ENCODE data around the gene ZBTB26.
"Not testable (repeated sequence)": the region's sequence is repeated elsewhere in the genome, so short reads cannot be mapped to it uniquely, and the experiment has no call there.

The ZBTB26 gene

DNA sequence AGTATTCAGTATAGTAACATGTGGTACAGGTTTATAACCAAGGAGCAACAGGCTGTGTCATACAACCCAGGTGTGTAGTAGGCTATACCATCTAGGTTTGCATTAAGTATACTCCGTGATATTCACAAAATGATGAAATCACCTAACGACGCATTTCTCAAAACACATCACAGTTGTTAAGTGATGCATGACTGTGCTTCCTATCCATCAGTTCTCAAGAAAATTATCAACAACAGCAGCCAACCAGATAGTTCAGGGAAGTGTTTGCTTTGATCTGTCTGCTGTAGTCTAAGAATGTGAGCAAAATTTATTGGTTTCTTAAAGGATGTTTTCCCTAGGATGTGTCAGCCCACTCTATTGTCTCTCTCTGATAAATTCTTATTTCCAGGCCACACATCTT, 7.4 kb downstream of the ZBTB26 start:
- no peak for DNase-seq

GRCh38 chr9:122922713-122923112, 8.6 kb downstream of the ZBTB26 start:
- DNase-seq: no peak

GRCh38 chr9:122918310-122918709, 13.0 kb downstream of the ZBTB26 start:
- no peak for DNase-seq

DNA sequence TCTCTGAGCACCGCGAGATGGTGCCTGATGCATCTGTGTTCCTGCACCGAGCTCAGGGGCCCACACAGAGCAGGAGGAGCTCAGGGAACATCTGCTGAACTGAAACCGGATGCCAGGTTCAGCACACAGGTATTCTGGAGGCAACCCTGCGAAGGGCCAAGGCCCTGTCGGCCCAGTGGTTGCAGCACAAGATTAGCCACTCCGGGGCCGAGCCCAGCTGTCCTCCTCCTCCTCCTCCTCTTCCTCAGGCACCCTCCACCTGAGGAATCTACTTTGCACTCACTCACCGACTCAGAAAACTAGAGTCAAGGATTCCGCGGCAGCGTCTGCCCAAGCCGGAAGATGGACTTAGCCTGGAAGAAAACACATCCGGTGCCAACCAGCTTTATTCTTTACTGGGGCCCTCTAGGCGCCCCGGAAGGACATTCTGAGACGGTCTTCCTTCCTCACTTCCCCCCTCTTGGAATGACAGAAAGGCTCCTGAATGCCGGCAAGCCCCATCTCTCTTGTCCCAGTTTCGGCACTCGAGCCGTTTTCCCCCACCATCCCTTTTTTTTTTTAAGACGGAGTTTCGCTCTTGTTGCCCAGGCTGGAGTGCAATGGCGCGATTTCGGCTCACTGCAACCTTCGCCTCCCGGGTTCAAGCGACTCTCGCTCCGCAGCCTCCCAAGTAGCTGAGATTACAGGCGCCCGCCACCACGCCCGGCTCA, 18.2 kb downstream of the ZBTB26 start, which contains the start of gene ZBTB6:
ZBTB6 (minus strand) TSS at position 360 of the 710 bp plus-strand sequence. CDS start 1,251 bp downstream, outside the sequence.
- DNase-seq: peak; percentile 86

DNA sequence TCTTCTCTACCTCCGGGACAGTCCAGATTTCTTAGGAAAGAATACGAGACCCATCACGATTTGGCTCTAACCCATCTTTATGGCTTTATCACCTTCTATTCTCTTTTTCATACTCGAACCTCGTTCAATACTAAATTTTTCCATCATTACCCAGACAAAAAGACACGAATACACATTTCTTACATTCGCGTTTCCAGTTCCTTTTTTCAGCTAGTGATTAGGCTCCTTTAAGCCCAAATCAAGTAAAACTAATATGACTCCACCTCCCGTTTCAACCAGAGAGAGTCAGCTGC, 18.7 kb downstream of the ZBTB26 start:
- no peak for DNase-seq

DNA sequence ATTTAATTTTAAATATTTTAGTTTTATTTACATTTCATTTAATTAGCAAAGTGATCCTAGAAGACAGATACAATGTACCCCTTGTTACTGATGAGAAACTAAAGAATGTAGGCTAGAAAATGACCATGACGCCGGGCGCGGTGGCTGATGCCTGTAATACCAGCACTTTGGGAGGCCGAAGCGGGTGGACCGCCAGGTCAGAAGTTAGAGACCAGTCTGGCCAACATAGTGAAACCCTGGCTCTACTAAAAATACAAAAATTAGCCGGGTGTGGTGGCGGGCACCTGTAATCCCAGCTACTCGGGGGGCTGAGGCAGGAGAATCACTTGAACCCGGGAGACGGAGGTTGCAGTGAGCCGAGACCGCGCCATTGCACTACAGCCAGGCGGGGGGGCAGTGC, 25.2 kb downstream of the ZBTB26 start:
- not testable (repeated sequence) for DNase-seq

GRCh38 chr9:122904823-122905710, 26.2 kb downstream of the ZBTB26 start, which contains the start of gene RC3H2:
RC3H2 (minus strand) TSS chr9:122905359; CDS start chr9:122897509, 7,850 bp downstream.
- DNase-seq: peak; percentile 100

GRCh38 chr9:122904466-122904822, 26.9 kb downstream of the ZBTB26 start:
- no peak for DNase-seq

DNA sequence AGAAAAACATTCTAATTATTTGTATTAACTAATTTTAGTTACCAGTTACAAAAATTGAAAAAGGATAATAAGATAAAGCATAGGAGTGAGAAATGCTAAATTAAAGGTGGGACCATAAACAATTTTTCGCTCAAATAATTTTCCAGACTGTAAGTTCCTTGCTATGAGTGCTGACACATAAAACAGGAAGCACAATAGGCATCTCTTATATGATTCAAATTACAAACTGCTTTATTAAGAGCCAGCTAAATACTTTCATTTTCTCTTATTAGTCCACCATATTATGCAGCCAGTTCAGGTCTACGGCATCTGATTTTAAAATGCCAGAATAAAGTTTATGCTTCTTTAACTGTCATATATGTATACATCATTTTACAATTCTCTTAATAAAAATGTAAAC, 30.5 kb downstream of the ZBTB26 start:
- DNase-seq: no peak

- no peak for DNase-seq
Measured at GRCh38 chr9:122897969-122898368, 33.3 kb downstream of the ZBTB26 start.

GRCh38 chr9:122888480-122888879, 42.8 kb downstream of the ZBTB26 start:
- no peak for DNase-seq

DNA sequence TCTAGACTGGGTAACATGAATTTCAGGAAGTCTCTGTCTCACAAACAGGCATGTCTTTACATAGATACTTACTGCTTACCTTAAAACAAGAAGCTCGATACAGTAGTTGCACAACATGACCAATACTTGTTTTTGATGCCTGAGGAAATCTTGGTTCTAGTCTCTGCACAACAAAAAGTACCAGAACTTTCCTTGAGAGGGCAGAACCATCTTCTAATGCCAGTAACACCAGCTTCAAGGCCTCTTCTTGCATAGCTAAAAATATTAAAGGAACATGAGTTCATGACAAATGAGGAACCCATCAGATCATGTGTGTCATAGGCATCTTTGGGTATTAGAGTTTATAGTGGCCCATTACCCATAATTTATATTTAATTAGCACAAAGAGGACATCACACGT, 48.2 kb downstream of the ZBTB26 start:
- DNase-seq: no peak

- DNase-seq: no peak
Measured at GRCh38 chr9:122879443-122879842, 51.9 kb downstream of the ZBTB26 start.

- DNase-seq: no peak
Measured at GRCh38 chr9:122875523-122875922, 55.8 kb downstream of the ZBTB26 start.

- not testable (repeated sequence) for DNase-seq
Measured at GRCh38 chr9:122867276-122867675, 64.0 kb downstream of the ZBTB26 start.

- no peak for DNase-seq
Measured at GRCh38 chr9:122866079-122866478, 65.2 kb downstream of the ZBTB26 start.
